Stimulated activated CD8-positive, alpha-beta memory T cell treated with anti-CD3 and anti-CD28 coated beads, Interleukin-4, amount 100 ng/mL, for 4 hours (primary cell): Measurements from ENCODE around the gene NUDT3.
"Not testable (repeated sequence)": the region's sequence is repeated elsewhere in the genome, so short reads cannot be mapped to it uniquely, and the experiment has no call there.

Experiments
- DNase-seq, 2 donors: peaks; one replicate each; pipeline ENCODE4 v3.0.0-alpha.2; 2020; ENCODE audit warnings: low read depth in 2 of 2, low spot score in 1 of 2

NUDT3 gene

DNA sequence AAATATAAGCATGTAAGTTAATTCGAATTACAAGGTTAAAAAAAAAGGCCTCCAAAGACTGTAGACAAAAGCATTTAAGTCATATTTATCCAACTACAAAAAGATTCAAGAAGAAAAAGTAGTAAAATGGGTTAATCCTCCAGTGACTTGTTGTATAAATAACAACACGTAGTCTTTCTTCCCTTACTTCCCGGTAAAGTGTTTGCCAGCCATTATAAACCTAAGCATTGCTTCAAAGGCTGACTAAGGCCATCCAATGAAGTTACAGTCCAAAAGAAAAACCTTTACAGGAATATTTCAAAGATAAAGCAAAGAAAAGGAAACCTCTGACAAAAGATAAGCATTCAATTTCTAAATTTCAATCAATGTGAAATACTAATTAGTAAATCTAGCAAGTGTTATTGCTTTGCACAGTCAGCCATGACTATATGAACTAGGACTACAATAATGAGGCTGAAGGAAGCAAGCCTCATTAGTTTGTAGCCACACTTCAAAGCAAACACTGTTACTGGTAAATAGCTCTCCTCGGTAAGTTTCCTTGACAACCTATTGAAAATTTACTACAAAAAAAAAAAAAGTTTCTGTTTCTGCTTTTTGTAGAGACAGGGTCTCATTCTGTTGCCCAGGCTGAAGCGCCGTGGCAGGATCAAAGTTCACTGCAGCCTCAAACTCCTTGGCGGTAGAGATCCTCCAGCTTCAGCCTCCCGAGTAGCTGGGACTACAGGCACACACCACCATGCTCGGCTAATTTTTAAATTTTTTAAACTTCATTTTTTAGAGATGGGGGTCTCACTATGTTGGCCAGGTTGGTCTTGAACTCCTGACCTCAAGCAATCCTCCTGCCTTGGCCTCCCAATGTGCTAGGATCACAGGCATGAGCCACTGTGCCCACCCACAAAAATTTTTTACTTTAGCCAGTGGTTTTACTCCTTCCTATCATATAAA lies 46.0 kb downstream of the NUDT3 start:
- DNase-seq = no peak

DNA sequence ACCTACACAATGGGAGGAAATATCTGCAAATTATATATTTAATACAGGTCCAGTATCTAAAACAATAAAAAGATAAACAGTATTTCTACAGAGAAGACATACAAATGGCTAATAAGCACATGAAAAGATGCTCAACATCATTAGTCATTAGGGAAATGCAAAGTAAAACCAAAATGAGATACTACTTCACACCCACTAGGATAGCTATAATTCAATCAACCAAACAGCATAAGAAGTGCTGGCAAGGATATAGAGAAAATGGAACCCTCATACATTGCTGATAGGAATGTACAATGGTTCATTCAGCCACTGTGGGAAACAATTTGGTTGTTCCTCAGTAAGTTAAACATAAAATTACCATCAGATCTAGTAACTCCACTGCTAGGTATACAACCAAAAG lies 48.7 kb downstream of the NUDT3 start:
- no peak for DNase-seq

DNA sequence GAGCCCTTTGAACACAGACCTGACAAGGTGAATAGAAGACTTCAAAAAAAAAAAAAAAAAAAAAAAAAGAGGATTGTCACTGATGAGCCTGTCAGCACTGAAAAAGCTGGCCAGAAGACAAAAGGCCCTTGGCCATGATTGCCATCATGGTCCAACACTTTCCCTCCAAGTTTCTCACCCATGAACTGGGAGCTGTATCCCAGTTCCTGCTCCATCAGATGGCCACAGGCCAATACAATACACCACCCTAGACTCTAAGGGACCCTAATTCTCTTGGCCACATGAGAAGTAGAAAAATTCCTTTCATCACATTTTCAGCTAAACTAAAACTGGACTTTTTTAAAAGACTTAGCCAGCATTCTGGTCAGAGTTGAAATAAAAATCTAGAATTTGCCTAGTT lies 50.2 kb downstream of the NUDT3 start:
- DNase-seq = no peak

DNA sequence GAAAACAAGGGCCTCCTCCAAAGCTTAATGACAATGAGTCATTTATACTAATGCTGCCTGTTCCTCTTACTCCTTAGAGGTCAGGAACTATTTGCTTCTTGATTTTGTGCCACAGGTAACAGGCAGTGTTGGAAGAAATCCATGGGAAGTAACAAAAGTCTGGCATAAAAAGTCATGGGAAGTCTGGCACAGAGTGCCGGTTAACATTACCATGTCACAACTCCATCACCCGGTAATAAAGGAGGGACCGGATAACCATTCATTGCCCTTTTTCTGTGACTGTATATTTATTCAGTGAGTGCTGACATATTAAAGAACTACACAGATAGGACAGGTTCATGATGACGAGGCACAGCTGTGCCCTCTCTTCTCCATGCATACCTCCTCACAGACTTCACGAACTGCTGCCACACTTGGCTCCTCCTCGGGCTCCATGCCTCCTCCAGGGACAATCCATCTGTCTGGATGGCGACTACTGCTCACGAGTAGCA lies 50.9 kb downstream of the NUDT3 start:
- no peak for DNase-seq

DNA sequence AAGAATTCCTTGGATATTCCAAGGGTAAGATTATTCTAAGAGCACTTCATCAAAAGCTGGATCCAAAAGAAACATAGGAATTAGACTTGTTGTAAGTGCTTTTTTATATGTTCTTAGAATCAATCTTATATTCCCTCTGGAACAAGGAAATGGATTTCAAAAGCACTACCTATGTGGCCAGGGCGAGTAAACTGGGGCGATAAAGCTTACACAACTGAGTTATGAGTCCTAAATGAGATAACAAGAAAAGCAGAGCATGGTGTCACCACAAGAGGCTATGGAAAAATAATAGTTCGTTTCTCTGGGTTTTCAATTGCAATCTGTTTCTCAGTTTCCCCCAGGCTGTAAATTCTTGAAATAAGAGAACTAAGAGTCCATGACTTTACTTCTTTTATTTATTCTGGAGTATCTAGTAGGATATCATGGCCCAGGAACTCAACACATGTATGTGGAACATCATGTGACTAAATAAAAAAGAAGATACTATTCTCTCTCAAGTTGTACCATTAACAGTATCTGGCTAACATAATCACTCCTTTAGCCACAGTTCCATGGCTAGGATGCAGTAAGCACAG lies 51.5 kb downstream of the NUDT3 start:
- DNase-seq = no peak

DNA sequence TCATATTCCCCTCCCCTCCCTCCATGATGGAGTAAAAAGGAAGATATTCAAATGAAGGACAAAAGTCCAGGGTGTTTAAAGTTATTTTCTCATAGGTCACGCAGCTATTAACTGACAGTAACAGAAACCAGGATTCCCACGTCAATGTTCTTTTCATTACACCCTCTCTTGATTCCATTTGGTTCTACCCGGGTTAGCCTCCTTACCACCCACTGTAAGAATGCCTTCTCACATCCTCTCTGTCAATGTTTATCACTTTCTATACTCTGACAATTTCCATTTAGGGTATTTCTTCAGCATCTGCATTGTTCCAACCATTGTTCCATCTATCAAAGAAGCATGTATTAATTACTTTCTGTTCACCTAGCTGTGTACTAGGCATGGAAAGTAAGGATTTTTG lies 52.1 kb downstream of the NUDT3 start:
- DNase-seq = no peak

DNA sequence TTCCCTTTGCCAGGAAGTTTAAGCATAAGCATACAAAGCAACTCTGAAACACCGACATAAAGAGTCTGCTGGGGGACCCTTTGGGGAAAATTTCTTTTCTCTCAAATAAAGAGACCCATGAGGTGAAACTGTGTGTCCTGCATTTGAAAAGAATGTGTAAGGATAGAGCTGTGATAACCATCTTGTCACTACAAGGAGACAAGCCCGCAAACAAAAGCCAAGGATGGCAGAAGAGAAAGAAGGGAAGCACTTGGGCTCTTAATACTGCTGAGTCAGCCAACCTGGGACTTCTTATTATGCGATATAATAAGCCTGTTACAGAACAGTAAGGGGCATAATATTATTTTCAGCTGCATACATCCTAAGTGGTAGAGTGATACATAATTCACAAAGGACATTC lies 52.5 kb downstream of the NUDT3 start:
- no peak for DNase-seq

GRCh38 chr6:34339432-34339831 lies 53.0 kb downstream of the NUDT3 start:
- DNase-seq = no peak

DNA sequence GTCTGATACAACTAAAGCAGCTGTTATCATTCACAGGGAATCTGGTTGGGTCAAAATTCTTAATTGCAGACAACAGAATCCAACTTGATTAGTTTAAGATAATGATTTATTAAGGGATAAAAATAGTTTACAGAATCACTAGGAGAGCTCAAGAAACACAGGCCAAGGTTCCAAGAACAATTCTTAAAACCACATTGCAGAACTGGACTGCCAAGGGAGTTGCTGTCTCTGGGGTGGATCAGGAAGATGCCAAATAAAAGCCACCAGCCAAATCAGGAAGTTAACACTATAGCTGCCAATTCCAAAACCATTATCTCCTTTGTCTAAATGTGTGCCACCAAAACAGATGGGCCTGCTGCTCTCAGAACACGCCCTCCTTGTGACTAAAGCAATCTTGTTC lies 53.7 kb downstream of the NUDT3 start:
- DNase-seq = no peak

GRCh38 chr6:34338377-34338776 lies 54.1 kb downstream of the NUDT3 start:
- no peak for DNase-seq

DNA sequence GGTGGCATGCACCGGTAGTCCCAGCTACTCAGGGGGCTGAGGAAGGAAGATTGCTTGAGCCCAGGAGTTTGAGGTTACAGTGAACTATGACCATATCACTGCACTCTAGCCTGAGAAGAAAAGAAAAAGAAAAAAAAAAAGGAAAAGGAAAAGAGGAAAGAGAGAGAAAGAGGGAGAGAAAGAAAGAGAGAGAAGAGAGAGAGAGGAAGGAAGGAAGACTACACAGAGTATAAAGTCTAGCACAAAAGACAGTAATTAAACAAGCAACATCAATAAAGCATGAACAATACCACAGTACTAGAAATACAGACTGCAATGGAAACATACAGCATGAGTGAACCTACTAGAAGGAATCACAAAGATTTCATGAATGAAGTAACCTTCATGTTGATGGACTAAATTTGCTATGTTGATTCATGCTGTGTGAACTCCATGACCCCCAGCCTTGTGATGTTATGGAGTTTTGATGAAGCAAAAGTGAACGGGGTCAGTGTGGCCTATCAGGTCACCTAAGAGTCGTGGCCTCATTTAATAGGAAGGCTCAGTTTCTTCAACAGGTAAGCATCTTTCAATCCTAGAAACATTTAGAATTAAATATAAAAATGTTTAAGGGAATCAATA lies 57.6 kb downstream of the NUDT3 start:
- DNase-seq = no peak

GRCh38 chr6:34333858-34334257 lies 58.6 kb downstream of the NUDT3 start:
- no peak for DNase-seq

GRCh38 chr6:34332251-34333198 lies 59.9 kb downstream of the NUDT3 start:
- DNase-seq = no peak

DNA sequence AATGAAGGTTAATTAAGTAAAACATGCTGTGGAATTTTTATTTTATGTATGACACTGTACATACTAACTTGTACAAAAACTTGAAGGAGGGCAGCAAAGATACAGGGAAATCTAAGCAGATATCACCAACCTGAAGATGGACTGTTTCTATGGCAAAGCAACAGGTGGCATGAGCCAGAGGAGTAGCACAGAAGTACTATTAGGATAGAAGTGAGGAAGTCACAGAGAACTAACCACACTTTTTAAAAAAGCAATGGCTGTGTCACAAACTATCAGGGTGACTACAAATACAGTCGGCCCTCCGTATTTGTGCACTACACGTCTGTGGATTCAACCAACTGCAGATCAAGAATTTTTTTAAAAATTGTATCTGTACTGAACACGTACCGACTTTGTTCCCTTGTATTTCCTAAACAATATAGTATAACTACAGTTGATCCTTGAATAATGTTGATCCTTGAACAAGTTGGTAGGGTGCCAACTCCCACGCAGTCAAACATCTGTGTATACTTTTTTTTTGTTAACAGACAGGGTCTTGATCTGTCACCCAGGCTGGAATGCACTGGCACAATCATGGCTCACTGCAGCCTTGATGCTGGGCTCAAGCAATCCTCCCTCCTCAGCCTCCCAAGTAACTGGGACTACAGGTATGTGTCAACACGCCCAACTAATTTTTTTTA lies 61.0 kb downstream of the NUDT3 start:
- no peak for DNase-seq

DNA sequence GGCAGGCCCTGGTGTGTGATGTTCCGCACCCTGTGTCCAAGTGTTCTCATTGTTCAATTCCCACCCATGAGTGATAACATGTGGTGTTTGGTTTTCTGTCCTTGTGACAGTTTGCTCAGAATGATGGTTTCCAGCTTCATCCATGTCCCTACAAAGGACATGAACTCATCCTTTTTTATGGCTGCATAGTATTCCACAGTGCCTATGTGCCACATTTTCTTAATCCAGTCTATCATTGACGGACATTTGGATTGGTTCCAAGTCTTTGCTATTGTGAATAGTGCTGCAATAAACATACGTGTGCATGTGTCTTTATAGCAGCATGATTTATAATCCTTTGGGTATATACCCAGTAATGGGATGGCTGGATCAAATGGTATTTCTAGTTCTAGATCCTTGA lies 62.7 kb downstream of the NUDT3 start:
- DNase-seq = not testable (repeated sequence)

- DNase-seq = no peak
These were observed 63.5 kb downstream of the NUDT3 start for GRCh38 chr6:34328969-34329368.

GRCh38 chr6:34327313-34328205 lies 64.9 kb downstream of the NUDT3 start:
- DNase-seq = not testable (repeated sequence)

DNA sequence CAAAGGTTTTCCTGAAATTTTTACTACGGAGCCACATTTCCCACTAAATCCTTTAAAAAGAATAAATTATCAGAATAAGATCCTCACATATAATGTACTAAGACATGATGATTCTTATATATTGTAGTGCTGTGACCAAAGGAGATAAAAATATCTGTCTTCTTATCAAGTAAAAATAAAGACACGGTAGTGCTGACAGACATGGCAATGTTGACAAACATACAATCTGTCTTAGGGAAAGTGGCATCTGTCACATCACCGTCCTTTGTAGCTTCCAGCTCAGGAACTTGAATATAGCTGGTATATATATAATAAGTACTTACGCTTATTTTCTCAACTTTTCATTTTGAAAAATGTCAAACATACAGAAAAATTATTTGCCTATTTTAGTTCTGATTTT lies 66.8 kb downstream of the NUDT3 start:
- no peak for DNase-seq

DNA sequence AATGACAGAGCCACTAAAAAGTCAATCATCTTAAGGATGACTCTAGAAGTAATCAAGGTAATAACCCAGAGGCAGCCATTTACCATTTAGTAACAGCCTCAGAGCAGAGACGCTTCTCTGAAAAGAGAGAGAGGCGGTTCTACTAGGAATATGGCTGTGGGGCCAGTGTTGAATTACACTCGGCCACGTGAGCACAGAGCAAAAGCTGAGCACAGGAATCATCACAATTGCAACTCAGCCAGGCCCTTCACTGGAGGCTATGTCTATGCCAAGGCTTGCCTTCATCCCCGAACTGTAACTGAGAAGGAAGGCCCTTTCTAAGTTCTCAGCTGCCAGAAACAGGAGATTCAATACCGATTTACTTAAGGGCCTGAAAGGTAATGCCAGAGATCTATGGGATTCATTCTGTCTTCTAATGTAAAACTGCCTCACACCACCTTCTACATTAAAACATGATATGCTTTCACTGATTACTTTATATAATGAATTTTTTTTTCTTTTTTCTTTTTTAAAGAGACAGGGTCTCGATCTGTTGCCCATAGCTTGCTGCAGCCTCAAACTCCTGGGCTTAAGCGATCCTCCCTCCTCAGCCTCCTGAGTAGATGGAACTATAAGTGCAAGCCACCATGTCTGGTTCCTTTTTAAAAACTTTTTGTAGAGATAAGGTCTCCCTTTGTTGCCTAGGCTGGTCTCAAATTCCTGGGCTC lies 67.6 kb downstream of the NUDT3 start:
- DNase-seq = no peak
